Measurements from ENCODE around the gene LRPAP1.
"Not testable (repeated sequence)": the region's sequence is repeated elsewhere in the genome, so short reads cannot be mapped to it uniquely, and the experiment has no call there.

LRPAP1 gene

DNA sequence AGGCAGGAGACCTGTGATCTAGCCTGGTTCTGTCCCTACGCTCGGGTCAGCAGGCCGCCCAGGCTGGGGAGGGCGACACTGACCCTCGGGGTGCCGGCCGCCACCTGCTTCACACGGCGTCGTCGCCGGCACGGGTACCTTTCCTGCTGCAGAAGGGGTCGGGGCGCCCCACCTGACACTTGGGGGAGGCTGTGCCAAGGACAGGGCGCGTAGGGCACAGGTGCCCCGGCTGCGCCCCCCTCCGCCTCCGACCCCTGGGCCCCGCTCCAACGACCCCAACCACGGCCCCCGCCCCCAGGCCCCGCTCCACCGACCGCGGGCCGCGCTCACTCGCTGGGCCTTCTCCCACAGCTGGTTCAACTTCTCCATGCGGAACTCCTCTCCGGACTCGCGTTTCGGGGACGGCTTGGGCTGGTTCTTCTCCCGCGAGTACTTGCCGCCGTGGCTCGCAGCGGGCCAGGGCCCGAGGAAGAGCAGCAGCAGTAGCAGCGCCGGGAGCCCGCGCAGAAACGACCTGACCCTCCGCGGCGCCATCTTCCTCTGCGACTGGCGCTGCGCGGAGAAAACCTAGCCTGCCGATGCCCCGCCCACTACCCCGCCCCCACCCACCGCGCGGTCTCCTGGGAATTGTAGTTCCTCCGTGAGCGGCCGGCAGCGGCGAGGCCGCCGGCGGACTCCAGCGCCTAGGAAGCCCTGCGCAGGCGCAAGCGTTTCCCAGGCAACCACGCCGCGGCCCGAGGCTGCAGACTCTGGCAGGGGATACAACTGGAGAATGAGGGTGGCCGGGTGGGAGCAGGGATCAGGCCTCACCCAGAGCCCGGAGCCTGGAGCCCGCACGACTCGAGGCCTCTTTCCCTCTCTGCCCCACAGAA lies at the start of gene LRPAP1:
Gene LRPAP1, minus strand, starts transcription at position 544 of the 872 bp plus-strand sequence. Its CDS starts 10 bp downstream, at position 534.
- DNase-seq = peak; percentile 91

GRCh38 chr4:3581334-3582090 lies 49.3 kb upstream of the LRPAP1 start:
- not testable (repeated sequence) for DNase-seq

DNA sequence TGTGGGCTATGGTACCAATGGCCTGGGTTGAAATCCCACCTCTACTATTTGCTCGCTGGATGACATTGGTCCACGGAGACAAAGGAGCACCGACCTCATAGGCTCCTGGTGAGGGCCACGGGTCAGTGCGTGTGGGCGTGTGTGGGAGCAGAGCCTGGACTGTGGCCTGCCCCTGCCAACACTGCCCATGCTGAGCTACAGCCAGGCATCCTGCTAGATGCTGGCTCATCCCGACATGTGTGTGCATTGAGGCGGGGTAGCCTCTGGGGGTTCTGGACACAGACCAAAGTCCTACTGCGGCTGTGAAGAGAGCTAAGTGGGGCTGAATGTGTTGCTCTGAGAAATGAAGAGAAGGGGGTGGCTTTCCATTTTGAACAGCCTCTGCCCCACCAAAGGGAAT lies 48.6 kb upstream of the LRPAP1 start:
- not testable (repeated sequence) for DNase-seq

DNA sequence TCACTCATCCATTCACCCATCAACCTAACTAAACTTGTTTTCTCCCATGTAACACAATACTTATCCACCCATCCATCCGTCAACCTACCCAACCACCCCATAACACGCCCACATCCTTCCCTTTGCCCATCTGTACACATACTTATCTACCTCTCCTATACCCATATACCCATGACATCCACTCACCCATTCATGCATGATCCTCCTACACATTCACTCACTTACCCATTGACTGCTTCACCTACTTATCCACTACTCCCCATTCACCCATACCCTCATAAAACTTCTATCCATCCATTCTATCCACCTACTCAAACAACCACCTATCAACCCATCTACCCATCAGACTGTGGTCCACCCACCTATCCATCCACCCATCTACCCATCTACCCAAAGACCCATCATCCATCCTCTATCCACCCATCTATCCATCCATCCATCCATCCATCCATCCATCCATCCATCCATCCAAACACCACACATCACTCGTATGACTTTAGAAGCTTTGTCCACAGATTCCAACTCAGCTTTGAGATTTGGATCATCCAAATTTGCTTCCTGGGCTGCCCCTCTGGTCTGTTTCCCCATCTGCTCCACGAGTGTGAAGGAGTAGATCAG lies 46.4 kb upstream of the LRPAP1 start:
- DNase-seq = not testable (repeated sequence)

GRCh38 chr4:3578052-3578451 lies 45.8 kb upstream of the LRPAP1 start:
- not testable (repeated sequence) for DNase-seq

- DNase-seq = not testable (repeated sequence)
Measured at GRCh38 chr4:3577208-3577892, 45.1 kb upstream of the LRPAP1 start.

DNA sequence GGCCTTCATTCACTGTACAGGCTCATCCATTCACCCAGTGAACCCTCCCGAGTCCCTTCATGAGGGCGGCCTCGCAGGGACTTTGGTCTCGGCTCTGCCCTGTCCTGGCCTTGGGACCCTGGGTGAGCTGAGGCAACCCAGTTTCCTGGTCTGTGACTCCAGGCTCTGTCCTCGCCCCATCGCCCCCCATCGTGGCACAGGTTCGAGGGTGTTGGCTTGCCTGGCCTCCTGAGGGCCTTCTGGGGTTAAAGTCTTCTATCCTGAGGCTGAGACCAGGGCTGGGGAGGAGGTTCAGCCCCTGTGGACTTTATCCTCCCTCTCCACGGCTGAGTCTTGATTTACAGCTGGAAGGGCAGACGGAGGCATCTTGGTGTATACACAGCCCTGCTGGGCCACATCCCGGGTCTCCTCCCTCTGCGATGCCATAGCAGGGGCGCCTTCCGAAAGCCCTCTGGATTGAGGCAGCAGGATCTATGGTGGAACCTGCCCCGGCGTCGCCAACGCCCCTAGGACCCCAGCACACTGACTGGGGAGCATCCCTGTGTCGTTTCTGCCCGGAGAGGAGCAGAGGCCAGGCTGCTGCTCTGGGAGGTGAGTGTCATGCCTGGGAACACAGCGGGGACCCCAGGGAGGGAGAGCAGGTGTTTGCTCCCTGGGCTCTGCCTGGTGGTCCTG lies 44.4 kb upstream of the LRPAP1 start:
- DNase-seq = not testable (repeated sequence)

GRCh38 chr4:3575426-3576369 lies 43.5 kb upstream of the LRPAP1 start:
- peak; percentile 9 for DNase-seq

DNA sequence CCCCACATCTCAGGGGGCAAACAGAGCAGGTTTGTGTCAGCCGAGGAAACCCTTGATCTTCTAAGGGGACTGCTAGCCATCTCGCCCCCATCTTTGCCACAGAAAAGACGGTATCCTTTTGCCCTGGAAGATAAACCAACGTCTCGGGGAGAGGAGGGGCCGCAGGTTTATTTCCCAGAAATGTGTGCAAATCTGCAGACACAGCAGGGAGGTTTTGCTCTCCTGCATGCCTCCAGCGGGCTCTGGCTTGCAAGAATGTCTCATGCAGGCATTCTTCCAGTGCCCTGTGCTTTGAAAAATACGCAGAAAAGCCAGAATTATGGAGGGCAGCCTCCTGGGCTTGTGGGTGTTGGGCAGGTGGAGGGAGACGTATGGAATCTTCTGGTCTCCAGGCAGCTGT lies 42.6 kb upstream of the LRPAP1 start:
- not testable (repeated sequence) for DNase-seq

DNA sequence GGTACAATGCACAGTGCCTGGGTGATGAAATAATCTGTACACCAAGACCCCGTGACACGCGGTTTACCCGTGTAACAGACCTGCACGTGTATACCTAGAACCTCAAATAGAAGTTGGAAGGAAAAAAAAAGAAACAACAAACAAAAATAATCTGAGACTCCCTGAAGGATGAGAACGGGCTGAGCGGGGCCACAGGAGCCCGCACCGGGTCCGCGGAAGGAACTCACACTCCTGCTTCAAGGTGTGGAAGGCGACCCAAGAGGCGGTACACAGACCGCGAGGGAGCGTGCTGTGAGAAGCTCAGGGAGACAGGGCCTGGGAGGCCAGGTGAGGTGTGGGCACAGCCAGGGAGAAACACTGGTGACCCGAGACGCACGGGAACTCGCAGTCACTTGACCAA lies 42.1 kb upstream of the LRPAP1 start:
- not testable (repeated sequence) for DNase-seq

- DNase-seq = no peak
Measured at GRCh38 chr4:3573131-3573530, 40.9 kb upstream of the LRPAP1 start.

GRCh38 chr4:3572363-3572762 lies 40.1 kb upstream of the LRPAP1 start:
- DNase-seq = no peak

- no peak for DNase-seq
Measured at GRCh38 chr4:3571921-3572320, 39.7 kb upstream of the LRPAP1 start.

- not testable (repeated sequence) for DNase-seq
Measured at GRCh38 chr4:3570923-3571322, 38.7 kb upstream of the LRPAP1 start.

- DNase-seq = not testable (repeated sequence)
Measured at GRCh38 chr4:3569611-3570010, 37.4 kb upstream of the LRPAP1 start.

- not testable (repeated sequence) for DNase-seq
Measured at GRCh38 chr4:3566701-3567100, 34.5 kb upstream of the LRPAP1 start.

GRCh38 chr4:3566301-3566700 lies 34.1 kb upstream of the LRPAP1 start:
- peak; percentile 27 for DNase-seq

DNA sequence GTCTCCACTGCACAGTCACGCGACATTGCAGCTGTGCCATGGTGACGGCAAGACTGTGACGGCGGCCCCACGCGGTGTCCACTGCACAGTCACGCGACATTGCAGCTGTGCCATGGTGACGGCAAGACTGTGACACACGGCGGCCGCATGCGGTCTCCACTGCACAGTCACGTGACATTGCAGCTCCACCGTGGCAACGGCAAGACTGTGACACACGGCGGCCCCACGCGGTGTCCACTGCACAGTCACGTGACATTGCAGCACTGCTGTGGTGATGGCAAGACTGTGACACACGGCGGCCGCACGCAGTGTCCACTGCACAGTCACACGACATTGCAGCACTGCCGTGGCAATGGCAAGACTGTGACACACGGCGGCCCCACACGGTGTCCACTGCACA lies 32.7 kb upstream of the LRPAP1 start:
- DNase-seq = not testable (repeated sequence)

GRCh38 chr4:3563403-3563802 lies 31.2 kb upstream of the LRPAP1 start:
- no peak for DNase-seq

- DNase-seq = not testable (repeated sequence)
Measured at GRCh38 chr4:3562127-3562526, 29.9 kb upstream of the LRPAP1 start.

- not testable (repeated sequence) for DNase-seq
Measured at GRCh38 chr4:3560465-3560864, 28.2 kb upstream of the LRPAP1 start.

Data from NCI-H1092 treated with DMSO at 0.1 percent for 48 hours (cell line).